Naive thymus-derived CD4-positive, alpha-beta T cell (primary cell): ENCODE results near the gene RBFA. TPM values are rescaled to one million over a fixed set of nuclear protein-coding genes. Genes with fewer than 3 reads are reported as not detected.

Source experiments
- ATAC-seq: fragments of 150-1000 bp; cut with Tn5 transposase; 2 replicates; pipeline ENCODE4 v1.10.0; 2021; ENCODE audit warnings: mild to moderate bottlenecking, moderate library complexity
- CTCF ChIA-PET: fragments of 350-600 bp; sonication (Branson Sonifier 250); formaldehyde crosslinking; loops from one replicate; lab custom pipeline; 2021; ENCODE audit warnings: antibody characterized with exemption; lab: Charles Lee
- POLR2A ChIA-PET: fragments of 350-600 bp; sonication (Branson Sonifier 250); formaldehyde crosslinking; loops from one replicate; lab custom pipeline; 2021; ENCODE audit warnings: antibody characterized with exemption, inconsistent platforms; lab: Charles Lee
- DNase-seq, 9 donors: peaks; one replicate each; pipeline versions ENCODE4 v3.0.0 to v3.0.0-alpha.2; 2020 to 2022; ENCODE audit warnings: mixed read lengths in 1 of 9
- H3K27ac ChIP-seq: one replicate; pipeline ENCODE4 v1.7.0; 2013; ENCODE audit warnings: mild to moderate bottlenecking, low read depth, low read length, moderate library complexity
- H3K27me3 ChIP-seq, 2 donors: one replicate each; pipeline ENCODE4 v1.7.0; 2013; ENCODE audit warnings: low read length in 2 of 2, mild to moderate bottlenecking in 2 of 2, moderate library complexity in 2 of 2; ENCODE audit not compliant: control insufficient read depth in 2 of 2, insufficient read depth in 2 of 2
- H3K36me3 ChIP-seq, 3 experiments: 1 replicate in 2 of 3; 2 replicates in 1 of 3; pipeline ENCODE4 v1.7.0; 2013; ENCODE audit warnings: low read length in 3 of 3, mild to moderate bottlenecking in 3 of 3, moderate library complexity in 1 of 3; ENCODE audit not compliant: insufficient read depth in 3 of 3, control insufficient read depth in 2 of 3
- H3K4me1 ChIP-seq, 2 donors: one replicate each; pipeline ENCODE4 v1.7.0; 2013; ENCODE audit warnings: low read length in 2 of 2, mild to moderate bottlenecking in 2 of 2, moderate library complexity in 1 of 2; ENCODE audit not compliant: control insufficient read depth in 2 of 2, insufficient read depth in 2 of 2
- H3K4me3 ChIP-seq: 2 replicates; pipeline ENCODE4 v1.7.0; 2013; ENCODE audit warnings: mild to moderate bottlenecking, low read length
- H3K9me3 ChIP-seq, 3 experiments: 1 replicate in 2 of 3; 2 replicates in 1 of 3; pipeline ENCODE4 v1.7.0; 2013; ENCODE audit warnings: low read length in 3 of 3; ENCODE audit not compliant: control insufficient read depth in 2 of 3
- H3K27ac Mint-ChIP-seq, 9 donors: one replicate each; pipeline ENCODE4 v1.8.0; 2020 to 2022; ENCODE audit warnings: mixed read lengths in 9 of 9, mild to moderate bottlenecking in 8 of 9, moderate library complexity in 5 of 9, inconsistent platforms in 2 of 9
- H3K27me3 Mint-ChIP-seq, 5 donors: one replicate each; pipeline ENCODE4 v1.8.0; 2021 to 2022; ENCODE audit warnings: mixed read lengths in 5 of 5, mild to moderate bottlenecking in 1 of 5
- H3K36me3 Mint-ChIP-seq, 5 donors: one replicate each; pipeline ENCODE4 v1.8.0; 2020 to 2022; ENCODE audit warnings: mixed read lengths in 5 of 5, mild to moderate bottlenecking in 3 of 5, inconsistent platforms in 1 of 5
- H3K4me1 Mint-ChIP-seq, 7 donors: one replicate each; pipeline ENCODE4 v1.8.0; 2020 to 2022; ENCODE audit warnings: mixed read lengths in 7 of 7, mild to moderate bottlenecking in 3 of 7, inconsistent platforms in 1 of 7
- H3K4me3 Mint-ChIP-seq, 10 donors: one replicate each; pipeline ENCODE4 v1.8.0; 2020 to 2022; ENCODE audit warnings: mild to moderate bottlenecking in 10 of 10, mixed read lengths in 10 of 10, moderate library complexity in 6 of 10, inconsistent platforms in 2 of 10
- H3K9me3 Mint-ChIP-seq, 11 donors: one replicate each; pipeline ENCODE4 v1.8.0; 2020 to 2022; ENCODE audit warnings: mixed read lengths in 11 of 11, mild to moderate bottlenecking in 4 of 11, inconsistent platforms in 1 of 11, moderate library complexity in 1 of 11
- intact Hi-C, 2 donors: fragments of 100-400 bp; cut with micrococcal nuclease; formaldehyde crosslinking; loops; one replicate each; pipeline ENCODE4 v1.15.1; 2023
- polyA plus RNA-seq, 2 donors: library from polyadenylated mRNA; unstranded; fragments of 300-500 nt; fragmentation: Illumina TruSeq; gene quantifications; one replicate each; pipeline ENCODE4 v1.2.3, GENCODE V29; 2021
- total RNA-seq, 6 experiments: library from RNA in 5 of 6; stranded (reverse) in 5 of 6; gene quantifications; 1 replicate in 5 of 6; 2 replicates in 1 of 6; pipeline ENCODE4 v1.2.3 and lab custom pipeline; 2021 to 2026

Gene RBFA
- total and polyA plus RNA-seq, 7 experiments from 2014 or later = 14.6 to 23.5 (median 21.6) TPM

DNA sequence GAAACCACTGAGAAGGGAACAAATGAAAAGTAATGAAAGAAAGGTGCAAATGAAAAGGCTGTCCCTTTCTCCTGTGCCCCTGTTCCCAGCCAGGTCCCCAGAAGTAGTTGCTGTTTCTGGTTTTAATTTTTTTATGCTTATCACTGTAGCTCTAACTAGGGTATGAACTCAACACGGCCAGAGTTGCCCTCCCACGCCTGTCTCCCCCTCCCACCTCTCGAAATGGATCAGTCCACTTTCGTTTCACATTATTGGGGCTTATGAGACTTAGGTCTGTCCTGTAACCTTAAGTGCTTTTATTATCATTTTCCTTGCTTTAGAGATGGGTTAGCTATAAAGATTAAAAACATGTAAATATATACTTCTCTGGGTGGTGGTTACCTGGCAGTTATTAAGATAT, 8.6 kb downstream of the RBFA start:
- intact Hi-C loops = no loop called here
- DNase-seq (no peak), ATAC-seq (no peak)
- CTCF ChIA-PET = interaction anchor here (0.6 kb wide), 1 partner anchor 932 kb away, joined by 4 read pairs; no protein-coding TSS in a partner anchor
- Histone ChIP-seq H3K9me3 (no peaks in the 10 kb centered on the region), H3K4me3 (no peak overlapping the region), H3K4me1 (no peaks in the 10 kb centered on the region), H3K36me3 (peaks cover 0 to 18% (median 0%) of the 10 kb centered on the region in 3 experiments), H3K27ac (no peak overlapping the region), H3K27me3 (no peaks in the 10 kb centered on the region)
- H3K4me3 Mint-ChIP-seq = no peak overlapping the region
- H3K9me3 Mint-ChIP-seq = no peaks in the 10 kb centered on the region
- peak overlapping the region in 1 of 9 donors; percentile 87 for H3K27ac Mint-ChIP-seq
- H3K36me3 Mint-ChIP-seq = peaks cover 4 to 71% (median 24%) of the 10 kb centered on the region in 5 donors
- H3K27me3 Mint-ChIP-seq = no peaks in the 10 kb centered on the region
- POLR2A ChIA-PET = no interaction called here
- H3K4me1 Mint-ChIP-seq = peaks cover 0 to 7% (median 0%) of the 10 kb centered on the region in 7 donors

DNA sequence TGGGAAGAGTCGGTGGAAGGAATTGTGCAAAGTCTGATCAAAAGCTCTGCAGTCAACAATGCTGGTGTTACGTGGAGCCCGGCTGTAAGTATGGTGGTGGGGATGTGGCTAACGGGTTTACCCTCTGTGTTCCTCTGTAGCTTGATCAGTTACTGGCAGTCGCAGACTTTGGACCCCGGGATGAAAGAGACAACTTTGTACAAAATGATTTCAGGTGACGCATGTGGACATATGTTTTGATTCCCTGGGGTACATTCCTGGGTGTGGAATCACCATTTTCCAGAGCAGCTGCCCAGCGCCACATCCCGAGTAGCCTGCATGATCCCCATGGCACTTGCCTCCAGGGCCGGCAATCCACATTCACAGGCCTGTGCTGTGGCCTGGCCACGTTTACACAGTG, 9.8 kb downstream of the RBFA start:
- no peak for DNase-seq
- Histone ChIP-seq H3K27ac (no peak overlapping the region), H3K9me3 (no peaks in the 10 kb centered on the region), H3K4me3 (no peak overlapping the region), H3K36me3 (peaks cover 0 to 14% (median 0%) of the 10 kb centered on the region in 3 experiments), H3K4me1 (no peaks in the 10 kb centered on the region), H3K27me3 (no peaks in the 10 kb centered on the region)
- H3K27me3 Mint-ChIP-seq = no peaks in the 10 kb centered on the region
- no peak overlapping the region for H3K27ac Mint-ChIP-seq
- CTCF ChIA-PET = no interaction called here
- H3K4me3 Mint-ChIP-seq = no peak overlapping the region
- intact Hi-C loops = no loop called here
- H3K4me1 Mint-ChIP-seq = peaks cover 0 to 4% (median 0%) of the 10 kb centered on the region in 7 donors
- POLR2A ChIA-PET = no interaction called here
- H3K36me3 Mint-ChIP-seq = peaks cover 0 to 67% (median 17%) of the 10 kb centered on the region in 5 donors
- no peak for ATAC-seq
- H3K9me3 Mint-ChIP-seq = peaks cover 0 to 3% (median 0%) of the 10 kb centered on the region in 11 donors

DNA sequence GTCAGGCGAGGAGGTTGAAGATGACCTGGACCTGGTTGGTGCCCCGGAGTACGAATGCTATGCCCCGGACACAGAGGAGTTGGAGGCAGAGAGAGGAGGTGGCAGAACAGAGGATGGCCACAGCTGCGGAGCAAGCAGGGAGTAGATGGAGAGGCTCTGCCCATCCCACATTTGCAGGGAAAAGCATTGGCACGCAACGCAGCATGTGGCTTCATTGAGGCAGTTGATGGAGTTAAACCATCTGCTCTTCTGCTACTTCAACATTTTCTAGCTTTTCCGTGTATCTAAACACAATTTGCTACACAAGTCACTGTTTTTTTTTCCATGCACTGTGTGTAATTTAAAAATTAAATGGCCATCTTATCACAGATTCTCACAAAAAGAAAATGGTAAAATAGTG, 11.8 kb downstream of the RBFA start:
- Histone ChIP-seq H3K9me3 (no peaks in the 10 kb centered on the region), H3K4me3 (no peak overlapping the region), H3K27ac (no peak overlapping the region), H3K27me3 (no peaks in the 10 kb centered on the region), H3K36me3 (peaks cover 0 to 14% (median 0%) of the 10 kb centered on the region in 3 experiments), H3K4me1 (no peaks in the 10 kb centered on the region)
- no peak overlapping the region for H3K4me3 Mint-ChIP-seq
- H3K36me3 Mint-ChIP-seq = peaks cover 5 to 61% (median 19%) of the 10 kb centered on the region in 5 donors
- H3K4me1 Mint-ChIP-seq = peaks cover 0 to 4% (median 0%) of the 10 kb centered on the region in 7 donors
- H3K27ac Mint-ChIP-seq = peak overlapping the region in 1 of 9 donors; percentile 31
- ChIA-PET POLR2A (no interaction called here), CTCF (no interaction called here)
- intact Hi-C loops = no loop called here
- no peaks in the 10 kb centered on the region for H3K27me3 Mint-ChIP-seq
- ATAC-seq = no peak
- peaks cover 0 to 6% (median 2%) of the 10 kb centered on the region in 11 donors for H3K9me3 Mint-ChIP-seq
- no peak for DNase-seq

DNA sequence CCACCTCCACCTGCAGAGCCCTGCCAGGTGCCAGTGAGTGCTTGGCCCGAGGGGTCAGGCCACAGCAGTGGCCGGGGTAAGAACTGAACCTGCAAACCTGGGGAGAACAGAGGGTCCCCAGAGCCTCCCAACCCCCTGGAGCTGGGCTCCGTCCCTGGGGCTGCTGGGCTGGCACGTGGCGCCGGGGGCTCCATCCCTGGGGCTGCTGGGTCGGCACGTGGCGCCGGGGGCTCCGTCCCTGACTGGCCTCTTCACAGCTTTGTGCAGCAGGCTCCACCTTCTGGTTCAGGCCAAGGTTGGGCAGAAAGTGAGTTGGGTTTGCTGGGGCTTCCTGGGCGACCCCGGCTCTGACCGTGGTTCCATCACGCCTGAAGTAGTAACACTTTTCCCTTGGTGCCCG, 12.2 kb downstream of the RBFA start:
- no peaks in the 10 kb centered on the region for H3K27me3 ChIP-seq
- ATAC-seq (no peak), DNase-seq (no peak)
- H3K4me1 ChIP-seq = no peaks in the 10 kb centered on the region
- intact Hi-C loops = no loop called here
- H3K36me3 Mint-ChIP-seq = peaks cover 9 to 61% (median 19%) of the 10 kb centered on the region in 5 donors
- no peak overlapping the region for H3K4me3 ChIP-seq
- no peak overlapping the region for H3K27ac ChIP-seq
- peaks cover 3 to 10% (median 6%) of the 10 kb centered on the region in 11 donors for H3K9me3 Mint-ChIP-seq
- H3K4me1 Mint-ChIP-seq = peaks cover 0 to under 1% (median 0%) of the 10 kb centered on the region in 7 donors
- H3K4me3 Mint-ChIP-seq = no peak overlapping the region
- H3K27me3 Mint-ChIP-seq = no peaks in the 10 kb centered on the region
- ChIA-PET POLR2A (no interaction called here), CTCF (no interaction called here)
- no peaks in the 10 kb centered on the region for H3K9me3 ChIP-seq
- peaks cover 0 to 14% (median 0%) of the 10 kb centered on the region in 3 experiments for H3K36me3 ChIP-seq
- H3K27ac Mint-ChIP-seq = no peak overlapping the region

DNA sequence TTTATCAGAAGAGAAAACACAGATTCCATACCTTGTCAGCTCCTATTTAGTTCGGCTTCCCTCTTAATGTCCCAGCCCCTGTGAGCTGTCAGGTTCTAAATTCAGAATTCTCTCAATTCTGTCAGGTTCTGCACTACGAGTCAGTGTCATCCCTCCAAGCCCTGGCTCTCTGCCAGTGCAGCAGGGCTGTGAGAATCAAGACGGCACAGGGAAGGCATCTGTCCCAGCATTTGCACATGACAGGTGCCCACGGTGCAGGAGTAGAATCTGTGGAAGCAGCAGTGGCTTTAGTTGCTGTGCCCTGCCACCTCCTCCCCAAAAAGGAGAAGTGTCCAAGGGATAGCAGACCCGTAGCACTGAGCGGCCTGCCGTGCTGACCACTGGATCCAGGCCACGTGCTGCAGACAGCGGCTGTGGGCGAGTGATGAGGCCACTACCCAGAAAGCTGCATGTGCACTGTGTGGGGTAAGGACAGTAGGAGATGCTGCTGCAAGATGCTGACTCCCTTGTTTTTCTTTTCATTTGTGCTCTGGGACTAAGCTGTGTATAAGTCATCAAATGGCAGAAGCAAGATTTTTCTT, 12.8 kb downstream of the RBFA start:
- H3K4me1 ChIP-seq = no peaks in the 10 kb centered on the region
- ChIA-PET POLR2A (no interaction called here), CTCF (no interaction called here)
- Mint-ChIP-seq H3K27ac (no peak overlapping the region), H3K9me3 (peaks cover 3 to 16% (median 12%) of the 10 kb centered on the region in 11 donors), H3K4me3 (no peak overlapping the region), H3K4me1 (no peaks in the 10 kb centered on the region), H3K36me3 (peaks cover 15 to 62% (median 24%) of the 10 kb centered on the region in 5 donors), H3K27me3 (no peaks in the 10 kb centered on the region)
- ATAC-seq = no peak
- no peak overlapping the region for H3K27ac ChIP-seq
- no peak overlapping the region for H3K4me3 ChIP-seq
- H3K9me3 ChIP-seq = peaks cover 0 to 3% (median 0%) of the 10 kb centered on the region in 3 experiments
- peaks cover 0 to 14% (median 0%) of the 10 kb centered on the region in 3 experiments for H3K36me3 ChIP-seq
- intact Hi-C loops = no loop called here
- H3K27me3 ChIP-seq = no peaks in the 10 kb centered on the region
- DNase-seq = no peak

DNA sequence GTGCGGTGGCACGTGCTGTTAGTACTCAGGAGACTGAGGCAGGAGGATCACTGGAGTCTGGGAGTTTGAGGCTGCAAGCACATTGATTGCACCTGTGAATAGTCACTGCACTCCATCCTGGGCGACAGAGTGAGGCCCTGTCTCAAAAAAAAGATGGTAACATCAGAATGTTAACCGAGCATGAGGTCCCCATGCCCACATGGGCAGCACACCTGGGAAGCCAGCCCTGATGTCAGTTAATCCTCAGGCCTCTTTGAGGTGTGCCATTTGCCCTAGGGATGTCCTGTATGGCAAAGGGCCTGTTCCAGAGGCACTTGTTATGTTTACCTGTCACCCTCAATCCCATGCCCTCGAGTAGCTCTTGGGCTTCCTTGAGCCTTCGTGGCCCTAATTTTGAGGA, 16.6 kb downstream of the RBFA start:
- no peak for ATAC-seq
- Histone ChIP-seq H3K4me3 (no peak overlapping the region), H3K27ac (no peak overlapping the region), H3K9me3 (peaks cover 0 to 20% (median 2%) of the 10 kb centered on the region in 3 experiments), H3K27me3 (no peaks in the 10 kb centered on the region), H3K36me3 (no peaks in the 10 kb centered on the region), H3K4me1 (no peaks in the 10 kb centered on the region)
- intact Hi-C loops = no loop called here
- Mint-ChIP-seq H3K4me1 (no peaks in the 10 kb centered on the region), H3K9me3 (peaks cover 12 to 54% (median 38%) of the 10 kb centered on the region in 11 donors), H3K27ac (no peak overlapping the region), H3K4me3 (no peak overlapping the region), H3K36me3 (peaks cover 17 to 36% (median 23%) of the 10 kb centered on the region in 5 donors), H3K27me3 (no peaks in the 10 kb centered on the region)
- no peak for DNase-seq
- CTCF ChIA-PET = no interaction called here
- POLR2A ChIA-PET = no interaction called here

DNA sequence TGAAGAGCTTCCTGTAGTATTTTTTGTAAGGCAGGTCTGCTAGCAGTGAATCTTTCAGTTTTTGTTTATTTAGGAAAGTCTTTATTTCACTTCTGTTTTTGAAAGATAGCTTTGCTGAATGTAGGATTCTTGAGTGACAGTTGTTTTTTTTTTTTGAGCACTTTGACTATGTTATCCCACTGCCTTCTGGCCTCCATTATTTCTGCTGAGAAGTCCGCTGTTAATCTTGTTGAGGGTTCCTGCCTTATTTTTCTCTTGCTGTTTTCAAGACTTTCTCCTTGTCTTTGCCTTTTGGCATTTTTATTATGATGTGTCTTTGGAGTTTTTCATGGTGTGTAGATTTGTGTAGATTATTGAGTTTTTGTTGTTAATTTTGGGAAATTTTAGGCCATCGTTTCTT, 21.9 kb downstream of the RBFA start:
- H3K9me3 Mint-ChIP-seq = peaks cover 16 to 95% (median 51%) of the 10 kb centered on the region in 11 donors
- no peak overlapping the region for H3K27ac Mint-ChIP-seq
- H3K4me1 Mint-ChIP-seq = no peaks in the 10 kb centered on the region
- Histone ChIP-seq H3K27me3 (no peaks in the 10 kb centered on the region), H3K36me3 (no peaks in the 10 kb centered on the region), H3K9me3 (peaks cover 0 to 42% (median 2%) of the 10 kb centered on the region in 3 experiments), H3K27ac (no peak overlapping the region), H3K4me3 (no peak overlapping the region), H3K4me1 (no peaks in the 10 kb centered on the region)
- peaks cover 8 to 37% (median 10%) of the 10 kb centered on the region in 5 donors for H3K36me3 Mint-ChIP-seq
- DNase-seq (no peak), ATAC-seq (no peak)
- CTCF ChIA-PET = no interaction called here
- H3K27me3 Mint-ChIP-seq = no peaks in the 10 kb centered on the region
- no peak overlapping the region for H3K4me3 Mint-ChIP-seq
- POLR2A ChIA-PET = no interaction called here
- intact Hi-C loops = no loop called here
